Neural progenitor cell (in vitro differentiated cells): ENCODE results near the gene SHOC1. TPM values are rescaled to one million over a fixed set of nuclear protein-coding genes. Genes with fewer than 3 reads are reported as not detected.

Source experiments
- DNase-seq: peaks from one replicate; pipeline ENCODE4 v3.0.0-alpha.2; 2016; ENCODE audit warnings: low spot score
- H2AFZ ChIP-seq: fragments of 200-600 bp; sonication (generic); replicated peaks from 2 replicates; pipeline ENCODE4 v1.6.1; 2016; ENCODE audit warnings: antibody characterized with exemption
- H3F3A ChIP-seq: fragments of 200-600 bp; sonication (generic); 2 replicates; pipeline ENCODE4 v1.6.1; 2016; ENCODE audit warnings: antibody characterized with exemption, low read depth
- H3K27ac ChIP-seq: fragments of 200-600 bp; sonication (generic); 2 replicates; pipeline ENCODE4 v1.5.1; 2016; ENCODE audit warnings: mild to moderate bottlenecking
- H3K27me3 ChIP-seq: fragments of 200-600 bp; sonication (generic); 2 replicates; pipeline ENCODE4 v1.6.1; 2016; ENCODE audit warnings: mild to moderate bottlenecking, moderate library complexity
- H3K36me3 ChIP-seq: fragments of 200-600 bp; sonication (generic); 2 replicates; pipeline ENCODE4 v1.5.1; 2016
- H3K4me1 ChIP-seq: fragments of 200-600 bp; sonication (generic); 2 replicates; pipeline ENCODE4 v1.6.1; 2016; ENCODE audit warnings: mixed run types
- H3K4me2 ChIP-seq: fragments of 200-600 bp; sonication (generic); 2 replicates; pipeline ENCODE4 v1.6.1; 2016
- H3K4me3 ChIP-seq: fragments of 200-600 bp; sonication (generic); 2 replicates; pipeline ENCODE4 v1.5.1; 2016
- H3K79me2 ChIP-seq: fragments of 200-600 bp; sonication (generic); 2 replicates; pipeline ENCODE4 v1.6.1; 2016; ENCODE audit warnings: low read depth
- H3K9ac ChIP-seq: fragments of 200-600 bp; sonication (generic); 2 replicates; pipeline ENCODE4 v1.6.1; 2016
- H3K9me3 ChIP-seq: fragments of 200-600 bp; sonication (generic); 2 replicates; pipeline ENCODE4 v1.5.1; 2016; ENCODE audit warnings: low read depth
- H4K20me1 ChIP-seq: fragments of 200-600 bp; sonication (generic); 2 replicates; pipeline ENCODE4 v1.6.1; 2016; ENCODE audit warnings: low read depth
- H3K27ac Mint-ChIP-seq: 3 replicates; pipeline ENCODE4 v1.8.0; 2021; ENCODE audit warnings: mixed read lengths
- H3K27me3 Mint-ChIP-seq: 2 replicates; pipeline ENCODE4 v1.8.0; 2022; ENCODE audit warnings: low read depth, mild to moderate bottlenecking, inconsistent platforms, moderate library complexity, mixed read lengths; ENCODE audit not compliant: insufficient read depth
- H3K36me3 Mint-ChIP-seq: 3 replicates; pipeline ENCODE4 v1.8.0; 2021; ENCODE audit warnings: mixed read lengths
- H3K4me1 Mint-ChIP-seq: 3 replicates; pipeline ENCODE4 v1.8.0; 2021; ENCODE audit warnings: mixed read lengths
- H3K4me3 Mint-ChIP-seq: 3 replicates; pipeline ENCODE4 v1.8.0; 2021; ENCODE audit warnings: mild to moderate bottlenecking, moderate library complexity, mixed read lengths
- H3K9me3 Mint-ChIP-seq: 3 replicates; pipeline ENCODE4 v1.8.0; 2020; ENCODE audit warnings: mixed read lengths
- CTCF ChIP-seq: fragments of 200-600 bp; sonication (generic); IDR thresholded peaks from 2 replicates; pipeline ENCODE4 v1.5.1; 2017; ENCODE audit warnings: antibody characterized with exemption, mild to moderate bottlenecking
- EZH2 ChIP-seq: fragments of 200-600 bp; sonication (generic); IDR thresholded peaks from 2 replicates; pipeline ENCODE4 v1.6.1; 2017; ENCODE audit warnings: antibody characterized with exemption, mild to moderate bottlenecking, moderate library complexity
- EZH2phosphoT487 ChIP-seq: fragments of 200-600 bp; sonication (generic); IDR thresholded peaks from 2 replicates; pipeline ENCODE4 v1.6.1; 2017; ENCODE audit warnings: antibody characterized with exemption
- total RNA-seq: library from RNA; depleted of rRNA; stranded (reverse); fragments of >200 nt; gene quantifications from 2 replicates; pipeline ENCODE4 v1.2.3, GENCODE V29; 2015; ENCODE audit warnings: low replicate concordance

The SHOC1 gene
- total RNA-seq, 1 donor from 2014 or later, result not detected

DNA sequence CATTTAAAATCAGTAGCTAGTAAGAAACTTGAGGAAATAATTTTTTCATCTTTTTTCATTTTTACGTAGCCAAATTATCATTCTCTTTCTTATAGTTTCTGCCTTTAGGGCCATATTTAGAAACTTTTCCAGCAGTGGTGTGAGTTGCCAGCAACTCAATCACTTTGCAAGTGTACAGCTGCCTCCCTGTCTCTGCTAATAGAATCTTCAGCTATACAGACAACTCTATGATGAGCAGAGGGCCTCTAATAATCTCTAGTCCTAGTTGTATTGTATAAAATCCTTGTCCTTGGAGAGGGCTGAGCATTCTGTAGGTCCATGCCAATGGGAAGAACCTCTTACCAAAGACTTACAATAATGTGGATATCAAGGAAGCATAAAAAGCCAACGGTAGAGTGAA, 11.5 kb upstream of the SHOC1 start:
- H3K27me3 Mint-ChIP-seq, result peaks cover 2% of the 10 kb centered on the region
- no peak overlapping the region for H3K27ac ChIP-seq

GRCh38 chr9:111805830-111806241, 11.1 kb upstream of the SHOC1 start:
- no peak overlapping the region for H3K4me3 Mint-ChIP-seq
- H4K20me1 ChIP-seq, result no peaks in the 10 kb centered on the region
- no peaks in the 10 kb centered on the region for H3K36me3 Mint-ChIP-seq
- H3K9me3 ChIP-seq, result no peaks in the 10 kb centered on the region
- H3K4me3 ChIP-seq, result no peak overlapping the region
- H3K4me2 ChIP-seq, result no peak overlapping the region
- TF ChIP-seq EZH2 (no peak), EZH2phosphoT487 (no peak), CTCF (no peak)
- H3K4me1 Mint-ChIP-seq, result no peaks in the 10 kb centered on the region
- no peak overlapping the region for H3K9ac ChIP-seq
- H3K79me2 ChIP-seq, result no peaks in the 10 kb centered on the region
- H3K27ac Mint-ChIP-seq, result no peak overlapping the region
- no peak for DNase-seq
- H3K27me3 Mint-ChIP-seq, result peaks cover 2% of the 10 kb centered on the region
- no peak overlapping the region for H3K27ac ChIP-seq
- no peaks in the 10 kb centered on the region for H3K4me1 ChIP-seq
- no peaks in the 10 kb centered on the region for H3K27me3 ChIP-seq
- no peak overlapping the region for H2AFZ ChIP-seq
- no peaks in the 10 kb centered on the region for H3K9me3 Mint-ChIP-seq
- H3F3A ChIP-seq, result no peaks in the 10 kb centered on the region
- no peaks in the 10 kb centered on the region for H3K36me3 ChIP-seq

More for the DNA sequence above, 11.5 kb upstream of the SHOC1 start:
- TF ChIP-seq CTCF (no peak), EZH2phosphoT487 (no peak), EZH2 (no peak)
- Mint-ChIP-seq H3K4me1 (no peaks in the 10 kb centered on the region), H3K9me3 (no peaks in the 10 kb centered on the region), H3K27ac (no peak overlapping the region), H3K4me3 (no peak overlapping the region), H3K36me3 (no peaks in the 10 kb centered on the region)
- Histone ChIP-seq H2AFZ (no peak overlapping the region), H3K4me1 (no peaks in the 10 kb centered on the region), H3K9me3 (no peaks in the 10 kb centered on the region), H3K9ac (no peak overlapping the region), H3K27me3 (no peaks in the 10 kb centered on the region), H3F3A (no peaks in the 10 kb centered on the region), H3K4me2 (no peak overlapping the region), H3K79me2 (no peaks in the 10 kb centered on the region), H3K4me3 (no peak overlapping the region), H4K20me1 (no peaks in the 10 kb centered on the region), H3K36me3 (no peaks in the 10 kb centered on the region)
- DNase-seq, result no peak

DNA sequence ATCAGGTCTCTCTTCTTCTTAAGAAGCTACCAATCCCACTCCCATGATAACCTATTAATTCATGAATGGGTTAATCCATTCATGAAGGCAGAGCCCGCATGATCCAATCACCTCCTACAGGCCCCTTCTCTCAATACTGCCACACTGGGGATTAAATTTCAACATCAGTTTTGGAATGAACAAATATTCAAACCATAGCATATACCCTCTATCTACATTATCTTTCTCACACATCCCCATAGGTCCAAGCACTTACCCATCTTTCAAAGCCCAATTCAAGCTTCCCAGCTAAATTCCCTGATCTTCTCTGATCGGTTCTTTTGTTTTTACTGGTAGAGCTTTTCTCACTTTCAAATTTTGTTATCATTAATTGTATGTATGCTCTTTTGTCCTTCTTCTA, 10.5 kb upstream of the SHOC1 start:
- Histone ChIP-seq H3K4me2 (no peak overlapping the region), H3K9ac (no peak overlapping the region), H3K4me3 (no peak overlapping the region), H2AFZ (no peak overlapping the region), H3K27me3 (no peaks in the 10 kb centered on the region), H3K27ac (no peak overlapping the region), H3K36me3 (no peaks in the 10 kb centered on the region), H3K79me2 (no peaks in the 10 kb centered on the region), H3K9me3 (no peaks in the 10 kb centered on the region), H4K20me1 (no peaks in the 10 kb centered on the region), H3K4me1 (no peaks in the 10 kb centered on the region), H3F3A (no peaks in the 10 kb centered on the region)
- no peaks in the 10 kb centered on the region for H3K9me3 Mint-ChIP-seq
- TF ChIP-seq EZH2phosphoT487 (no peak), EZH2 (no peak)
- DNase-seq, result no peak
- no peak overlapping the region for H3K27ac Mint-ChIP-seq
- H3K27me3 Mint-ChIP-seq, result peaks cover 2% of the 10 kb centered on the region
- no peaks in the 10 kb centered on the region for H3K4me1 Mint-ChIP-seq
- no peak overlapping the region for H3K4me3 Mint-ChIP-seq
- no peaks in the 10 kb centered on the region for H3K36me3 Mint-ChIP-seq

DNA sequence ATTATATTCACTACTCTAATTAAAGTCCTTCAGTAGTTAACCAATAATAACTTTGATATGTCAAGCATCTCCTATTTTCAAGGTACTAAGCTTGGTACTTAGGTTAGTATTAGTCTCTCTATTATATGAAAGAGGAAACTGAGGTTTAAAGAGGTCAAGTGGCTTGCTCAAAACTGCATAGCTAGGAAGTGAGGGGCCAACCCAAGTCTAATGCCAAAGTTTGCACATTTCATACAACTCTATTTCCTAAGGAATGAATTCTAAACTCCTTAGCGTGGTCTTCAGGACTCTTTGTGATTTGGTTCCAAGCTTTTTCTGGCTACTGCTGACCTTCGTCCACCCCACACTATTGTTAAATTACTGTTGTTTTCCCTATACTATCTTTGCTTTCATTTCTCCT, 9.9 kb upstream of the SHOC1 start:
- Mint-ChIP-seq H3K4me1 (no peaks in the 10 kb centered on the region), H3K4me3 (no peak overlapping the region), H3K9me3 (no peaks in the 10 kb centered on the region), H3K27me3 (peaks cover 2% of the 10 kb centered on the region), H3K36me3 (no peaks in the 10 kb centered on the region), H3K27ac (no peak overlapping the region)
- no peak for DNase-seq
- no peaks in the 10 kb centered on the region for H3F3A ChIP-seq
- H3K27ac ChIP-seq, result no peak overlapping the region
- H3K4me2 ChIP-seq, result no peak overlapping the region
- H3K9ac ChIP-seq, result no peak overlapping the region
- no peaks in the 10 kb centered on the region for H3K79me2 ChIP-seq
- no peaks in the 10 kb centered on the region for H3K9me3 ChIP-seq
- no peaks in the 10 kb centered on the region for H3K36me3 ChIP-seq
- no peaks in the 10 kb centered on the region for H3K27me3 ChIP-seq
- no peak overlapping the region for H2AFZ ChIP-seq
- no peak overlapping the region for H3K4me3 ChIP-seq
- no peaks in the 10 kb centered on the region for H4K20me1 ChIP-seq
- no peaks in the 10 kb centered on the region for H3K4me1 ChIP-seq
- TF ChIP-seq EZH2 (no peak), EZH2phosphoT487 (no peak), CTCF (no peak)
